ENCODE measurements around the gene FANCD2. TPM values are rescaled to one million over a fixed set of nuclear protein-coding genes. Genes with fewer than 3 reads are reported as not detected.

The FANCD2 gene
- total and polyA plus RNA-seq, 2 experiments from 2014 or later, result 61.5 to 71.6 TPM

DNA sequence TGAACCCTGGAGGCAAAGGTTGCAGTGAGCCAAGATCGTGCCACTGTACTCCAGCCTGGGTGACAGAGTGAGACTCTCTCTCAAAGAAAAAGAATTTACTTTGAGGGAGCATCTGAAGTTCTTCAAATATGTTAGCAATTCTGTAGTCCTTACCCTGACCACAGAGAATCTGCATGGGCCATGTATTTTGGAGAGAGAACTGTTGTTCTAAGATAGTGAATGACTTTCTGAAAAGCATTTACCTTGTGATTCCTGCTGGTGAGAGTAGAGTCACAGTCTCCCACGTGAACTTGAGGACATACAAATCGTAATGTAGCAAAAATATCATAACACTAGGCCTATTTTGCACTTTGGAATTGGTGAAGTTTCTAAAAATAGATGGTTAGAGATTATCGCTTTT, 93.1 kb downstream of the FANCD2 start:
- H3K27ac Mint-ChIP-seq, result no peak overlapping the region
- no peak overlapping the region for H3K4me3 Mint-ChIP-seq
- peaks cover 21% of the 10 kb centered on the region for H3K36me3 Mint-ChIP-seq (ENCODE audit: low read depth)
- H3K9me2 ChIP-seq (ENCODE audit: insufficient read depth), result no peaks in the 10 kb centered on the region
- H3K36me3 ChIP-seq (ENCODE audit: insufficient read depth), result peaks cover 5% of the 10 kb centered on the region; the same call in 1 of the 2 replicates
- DNase-seq (ENCODE audit: low spot score) (no peak), ATAC-seq (no peak)
- peaks cover 13% of the 10 kb centered on the region; the same call in 1 of the 2 replicates for H4K20me1 ChIP-seq (replicated peaks; ENCODE audit: insufficient read depth)
- TF ChIP-seq EZH2 (IDR thresholded peaks at IDR 0.05; ENCODE audit: low read depth, unreplicated experiment) (no peak), REST (IDR thresholded peaks at IDR 0.05; ENCODE audit: unreplicated experiment) (no peak), EZH2phosphoT487 (IDR thresholded peaks at IDR 0.05; ENCODE audit: unreplicated experiment) (no peak), JUNB (IDR thresholded peaks at IDR 0.05; ENCODE audit: unreplicated experiment) (no peak), NANOG (IDR thresholded peaks at IDR 0.05; ENCODE audit: borderline replicate concordance) (no peak), ZNF331 (CRISPR knock-in tag; IDR thresholded peaks at IDR 0.05; ENCODE audit: low read depth) (no peak), ZNF114 (CRISPR knock-in tag; IDR thresholded peaks at IDR 0.05) (no peak), ETS1 (IDR thresholded peaks at IDR 0.05) (no peak)
- TF ChIP-seq, protein P1, sequence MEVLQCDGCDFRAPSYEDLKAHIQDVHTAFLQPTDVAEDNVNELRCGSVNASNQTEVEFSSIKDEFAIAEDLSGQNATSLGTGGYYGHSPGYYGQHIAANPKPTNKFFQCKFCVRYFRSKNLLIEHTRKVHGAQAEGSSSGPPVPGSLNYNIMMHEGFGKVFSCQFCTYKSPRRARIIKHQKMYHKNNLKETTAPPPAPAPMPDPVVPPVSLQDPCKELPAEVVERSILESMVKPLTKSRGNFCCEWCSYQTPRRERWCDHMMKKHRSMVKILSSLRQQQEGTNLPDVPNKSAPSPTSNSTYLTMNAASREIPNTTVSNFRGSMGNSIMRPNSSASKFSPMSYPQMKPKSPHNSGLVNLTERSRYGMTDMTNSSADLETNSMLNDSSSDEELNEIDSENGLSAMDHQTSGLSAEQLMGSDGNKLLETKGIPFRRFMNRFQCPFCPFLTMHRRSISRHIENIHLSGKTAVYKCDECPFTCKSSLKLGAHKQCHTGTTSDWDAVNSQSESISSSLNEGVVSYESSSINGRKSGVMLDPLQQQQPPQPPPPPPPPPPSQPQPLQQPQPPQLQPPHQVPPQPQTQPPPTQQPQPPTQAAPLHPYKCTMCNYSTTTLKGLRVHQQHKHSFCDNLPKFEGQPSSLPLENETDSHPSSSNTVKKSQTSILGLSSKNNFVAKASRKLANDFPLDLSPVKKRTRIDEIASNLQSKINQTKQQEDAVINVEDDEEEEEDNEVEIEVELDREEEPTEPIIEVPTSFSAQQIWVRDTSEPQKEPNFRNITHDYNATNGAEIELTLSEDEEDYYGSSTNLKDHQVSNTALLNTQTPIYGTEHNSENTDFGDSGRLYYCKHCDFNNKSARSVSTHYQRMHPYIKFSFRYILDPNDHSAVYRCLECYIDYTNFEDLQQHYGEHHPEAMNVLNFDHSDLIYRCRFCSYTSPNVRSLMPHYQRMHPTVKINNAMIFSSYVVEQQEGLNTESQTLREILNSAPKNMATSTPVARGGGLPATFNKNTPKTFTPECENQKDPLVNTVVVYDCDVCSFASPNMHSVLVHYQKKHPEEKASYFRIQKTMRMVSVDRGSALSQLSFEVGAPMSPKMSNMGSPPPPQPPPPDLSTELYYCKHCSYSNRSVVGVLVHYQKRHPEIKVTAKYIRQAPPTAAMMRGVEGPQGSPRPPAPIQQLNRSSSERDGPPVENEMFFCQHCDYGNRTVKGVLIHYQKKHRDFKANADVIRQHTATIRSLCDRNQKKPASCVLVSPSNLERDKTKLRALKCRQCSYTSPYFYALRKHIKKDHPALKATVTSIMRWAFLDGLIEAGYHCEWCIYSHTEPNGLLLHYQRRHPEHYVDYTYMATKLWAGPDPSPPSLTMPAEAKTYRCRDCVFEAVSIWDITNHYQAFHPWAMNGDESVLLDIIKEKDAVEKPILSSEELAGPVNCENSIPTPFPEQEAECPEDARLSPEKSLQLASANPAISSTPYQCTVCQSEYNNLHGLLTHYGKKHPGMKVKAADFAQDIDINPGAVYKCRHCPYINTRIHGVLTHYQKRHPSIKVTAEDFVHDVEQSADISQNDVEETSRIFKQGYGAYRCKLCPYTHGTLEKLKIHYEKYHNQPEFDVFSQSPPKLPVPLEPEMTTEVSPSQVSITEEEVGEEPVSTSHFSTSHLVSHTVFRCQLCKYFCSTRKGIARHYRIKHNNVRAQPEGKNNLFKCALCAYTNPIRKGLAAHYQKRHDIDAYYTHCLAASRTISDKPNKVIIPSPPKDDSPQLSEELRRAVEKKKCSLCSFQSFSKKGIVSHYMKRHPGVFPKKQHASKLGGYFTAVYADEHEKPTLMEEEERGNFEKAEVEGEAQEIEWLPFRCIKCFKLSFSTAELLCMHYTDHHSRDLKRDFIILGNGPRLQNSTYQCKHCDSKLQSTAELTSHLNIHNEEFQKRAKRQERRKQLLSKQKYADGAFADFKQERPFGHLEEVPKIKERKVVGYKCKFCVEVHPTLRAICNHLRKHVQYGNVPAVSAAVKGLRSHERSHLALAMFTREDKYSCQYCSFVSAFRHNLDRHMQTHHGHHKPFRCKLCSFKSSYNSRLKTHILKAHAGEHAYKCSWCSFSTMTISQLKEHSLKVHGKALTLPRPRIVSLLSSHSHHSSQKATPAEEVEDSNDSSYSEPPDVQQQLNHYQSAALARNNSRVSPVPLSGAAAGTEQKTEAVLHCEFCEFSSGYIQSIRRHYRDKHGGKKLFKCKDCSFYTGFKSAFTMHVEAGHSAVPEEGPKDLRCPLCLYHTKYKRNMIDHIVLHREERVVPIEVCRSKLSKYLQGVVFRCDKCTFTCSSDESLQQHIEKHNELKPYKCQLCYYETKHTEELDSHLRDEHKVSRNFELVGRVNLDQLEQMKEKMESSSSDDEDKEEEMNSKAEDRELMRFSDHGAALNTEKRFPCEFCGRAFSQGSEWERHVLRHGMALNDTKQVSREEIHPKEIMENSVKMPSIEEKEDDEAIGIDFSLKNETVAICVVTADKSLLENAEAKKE (CRISPR knock-in tag; IDR thresholded peaks at IDR 0.05), result no peak
- TF ChIP-seq, protein P2, sequence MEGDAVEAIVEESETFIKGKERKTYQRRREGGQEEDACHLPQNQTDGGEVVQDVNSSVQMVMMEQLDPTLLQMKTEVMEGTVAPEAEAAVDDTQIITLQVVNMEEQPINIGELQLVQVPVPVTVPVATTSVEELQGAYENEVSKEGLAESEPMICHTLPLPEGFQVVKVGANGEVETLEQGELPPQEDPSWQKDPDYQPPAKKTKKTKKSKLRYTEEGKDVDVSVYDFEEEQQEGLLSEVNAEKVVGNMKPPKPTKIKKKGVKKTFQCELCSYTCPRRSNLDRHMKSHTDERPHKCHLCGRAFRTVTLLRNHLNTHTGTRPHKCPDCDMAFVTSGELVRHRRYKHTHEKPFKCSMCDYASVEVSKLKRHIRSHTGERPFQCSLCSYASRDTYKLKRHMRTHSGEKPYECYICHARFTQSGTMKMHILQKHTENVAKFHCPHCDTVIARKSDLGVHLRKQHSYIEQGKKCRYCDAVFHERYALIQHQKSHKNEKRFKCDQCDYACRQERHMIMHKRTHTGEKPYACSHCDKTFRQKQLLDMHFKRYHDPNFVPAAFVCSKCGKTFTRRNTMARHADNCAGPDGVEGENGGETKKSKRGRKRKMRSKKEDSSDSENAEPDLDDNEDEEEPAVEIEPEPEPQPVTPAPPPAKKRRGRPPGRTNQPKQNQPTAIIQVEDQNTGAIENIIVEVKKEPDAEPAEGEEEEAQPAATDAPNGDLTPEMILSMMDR (conservative IDR thresholded peaks at IDR 0.05; ENCODE audit: low read depth in 2 of 2), result no peak
- H3K79me2 ChIP-seq (replicated peaks; ENCODE audit: insufficient read depth), result peaks cover 80% of the 10 kb centered on the region
- no peaks in the 10 kb centered on the region; the same call in 2 of the 3 replicates for H3K9me3 Mint-ChIP-seq
- no peak overlapping the region for H3K4me3 ChIP-seq
- no peak overlapping the region for H2AFZ ChIP-seq
- no peak overlapping the region for H3K27ac ChIP-seq (ENCODE audit: low read depth)
- no peak overlapping the region for H3K4me2 ChIP-seq
- H3K4me1 ChIP-seq (ENCODE audit: insufficient read depth), result peaks cover 4% of the 10 kb centered on the region
- H3K27me3 Mint-ChIP-seq (ENCODE audit: insufficient read depth, low read depth, poor library complexity), result peaks cover 10% of the 10 kb centered on the region
- no peaks in the 10 kb centered on the region for H3K27me3 ChIP-seq (ENCODE audit: insufficient read depth)
- peaks cover 6% of the 10 kb centered on the region for H3K4me1 Mint-ChIP-seq
- no peaks in the 10 kb centered on the region for H3F3A ChIP-seq (replicated peaks; ENCODE audit: low read depth)
